ENCODE measurements around the gene HERPUD1. TPM values are rescaled to one million over a fixed set of nuclear protein-coding genes. Genes with fewer than 3 reads are reported as not detected.

HERPUD1 gene
- total RNA-seq, 3 donors from 2014 or later (not counting 1 experiment from before 2014, with no cell fraction given) = 181 to 266 (median 243) TPM

GRCh38 chr16:56897026-56897799 lies 34.7 kb upstream of the HERPUD1 start:
- no peak overlapping the region for H3K4me3 ChIP-seq (ENCODE audit: low read length)
- ATAC-seq (no peak), DNase-seq (no peak)
- Mint-ChIP-seq H3K9me3 (no peaks in the 10 kb centered on the region), H3K27me3 (ENCODE audit: low read depth in 2 of 2) (peaks cover 6 to 16% of the 10 kb centered on the region in 2 donors), H3K4me3 (no peak overlapping the region), H3K27ac (no peak overlapping the region), H3K36me3 (no peaks in the 10 kb centered on the region), H3K4me1 (peaks cover 12 to 15% of the 10 kb centered on the region in 2 donors)
- no peaks in the 10 kb centered on the region for H3K36me3 ChIP-seq (ENCODE audit: control insufficient read depth, insufficient read depth, low read length)
- 86% methylated on average over 8 of the region's 8 CpGs for WGBS (ENCODE audit: insufficient coverage)
- H3K27me3 ChIP-seq (ENCODE audit: control insufficient read depth, insufficient read depth, low read length) = no peaks in the 10 kb centered on the region
- intact Hi-C loops (cut with micrococcal nuclease) = no loop called here
- no peak overlapping the region for H3K27ac ChIP-seq (ENCODE audit: low read length)
- peaks cover 15% of the 10 kb centered on the region for H3K4me1 ChIP-seq (ENCODE audit: control insufficient read depth, insufficient read depth, low read length)
- H3K9me3 ChIP-seq (ENCODE audit: control insufficient read depth, insufficient read depth, low read length) = no peaks in the 10 kb centered on the region
- no peak for TF ChIP-seq CTCF (IDR thresholded peaks at IDR 0.05)

- Mint-ChIP-seq H3K27me3 (ENCODE audit: low read depth in 2 of 2) (peaks cover 6 to 16% of the 10 kb centered on the region in 2 donors), H3K36me3 (no peaks in the 10 kb centered on the region), H3K4me1 (peaks cover 12 to 15% of the 10 kb centered on the region in 2 donors), H3K27ac (no peak overlapping the region), H3K4me3 (no peak overlapping the region), H3K9me3 (no peaks in the 10 kb centered on the region)
- TF ChIP-seq CTCF (IDR thresholded peaks at IDR 0.05) = no peak
- Histone ChIP-seq H3K4me3 (ENCODE audit: low read length) (no peak overlapping the region), H3K4me1 (ENCODE audit: control insufficient read depth, insufficient read depth, low read length) (peaks cover 15% of the 10 kb centered on the region), H3K27ac (ENCODE audit: low read length) (no peak overlapping the region), H3K36me3 (ENCODE audit: control insufficient read depth, insufficient read depth, low read length) (no peaks in the 10 kb centered on the region), H3K27me3 (ENCODE audit: control insufficient read depth, insufficient read depth, low read length) (no peaks in the 10 kb centered on the region), H3K9me3 (ENCODE audit: control insufficient read depth, insufficient read depth, low read length) (no peaks in the 10 kb centered on the region)
- ATAC-seq (peak in 1 of 3 donors; percentile 13), DNase-seq (peak in 1 of 2 donors; percentile 36)
- intact Hi-C loops (cut with micrococcal nuclease) = no loop called here
- WGBS (ENCODE audit: insufficient coverage) = 18% methylated on average over 8 of the region's 8 CpGs
These were observed 33.1 kb upstream of the HERPUD1 start for GRCh38 chr16:56898847-56899246.

- Histone ChIP-seq H3K4me3 (ENCODE audit: low read length) (no peak overlapping the region), H3K9me3 (ENCODE audit: control insufficient read depth, insufficient read depth, low read length) (no peaks in the 10 kb centered on the region), H3K27ac (ENCODE audit: low read length) (no peak overlapping the region), H3K27me3 (ENCODE audit: control insufficient read depth, insufficient read depth, low read length) (no peaks in the 10 kb centered on the region), H3K36me3 (ENCODE audit: control insufficient read depth, insufficient read depth, low read length) (no peaks in the 10 kb centered on the region), H3K4me1 (ENCODE audit: control insufficient read depth, insufficient read depth, low read length) (peaks cover 10% of the 10 kb centered on the region)
- Mint-ChIP-seq H3K27me3 (ENCODE audit: low read depth in 2 of 2) (peaks cover 6 to 10% of the 10 kb centered on the region in 2 donors), H3K4me1 (peaks cover 8 to 11% of the 10 kb centered on the region in 2 donors), H3K4me3 (no peak overlapping the region), H3K36me3 (no peaks in the 10 kb centered on the region), H3K9me3 (no peaks in the 10 kb centered on the region), H3K27ac (no peak overlapping the region)
- intact Hi-C loops (cut with micrococcal nuclease) = no loop called here
- 100% methylated on average over 1 of the region's 2 CpGs for WGBS (ENCODE audit: insufficient coverage)
- no peak for TF ChIP-seq CTCF (IDR thresholded peaks at IDR 0.05)
- ATAC-seq (no peak), DNase-seq (no peak)
These were observed 28.1 kb upstream of the HERPUD1 start for GRCh38 chr16:56903866-56904265.

Data from natural killer cell (primary cell).